Astrocyte (in vitro differentiated cells and primary cell): ENCODE data around the gene PRRC2B.

ENCODE experiments used
- CTCF ChIP-seq: IDR thresholded peaks from 2 replicates; pipeline ENCODE4 v1.5.1; 2011; ENCODE audit warnings: low read depth, mild to moderate bottlenecking, inconsistent platforms, low read length, moderate library complexity; ENCODE audit not compliant: insufficient read depth
- EZH2 ChIP-seq: IDR thresholded peaks from 2 replicates; pipeline ENCODE4 v1.6.1; 2012; ENCODE audit warnings: mild to moderate bottlenecking, low read length, inconsistent platforms; ENCODE audit not compliant: insufficient read depth

GRCh38 chr9:131404987-131405386 is 11.1 kb downstream of the PRRC2B start:
- no peak for TF ChIP-seq CTCF
- TF ChIP-seq EZH2: no peak
